ENCODE results near the gene PRCP.

The PRCP gene

DNA sequence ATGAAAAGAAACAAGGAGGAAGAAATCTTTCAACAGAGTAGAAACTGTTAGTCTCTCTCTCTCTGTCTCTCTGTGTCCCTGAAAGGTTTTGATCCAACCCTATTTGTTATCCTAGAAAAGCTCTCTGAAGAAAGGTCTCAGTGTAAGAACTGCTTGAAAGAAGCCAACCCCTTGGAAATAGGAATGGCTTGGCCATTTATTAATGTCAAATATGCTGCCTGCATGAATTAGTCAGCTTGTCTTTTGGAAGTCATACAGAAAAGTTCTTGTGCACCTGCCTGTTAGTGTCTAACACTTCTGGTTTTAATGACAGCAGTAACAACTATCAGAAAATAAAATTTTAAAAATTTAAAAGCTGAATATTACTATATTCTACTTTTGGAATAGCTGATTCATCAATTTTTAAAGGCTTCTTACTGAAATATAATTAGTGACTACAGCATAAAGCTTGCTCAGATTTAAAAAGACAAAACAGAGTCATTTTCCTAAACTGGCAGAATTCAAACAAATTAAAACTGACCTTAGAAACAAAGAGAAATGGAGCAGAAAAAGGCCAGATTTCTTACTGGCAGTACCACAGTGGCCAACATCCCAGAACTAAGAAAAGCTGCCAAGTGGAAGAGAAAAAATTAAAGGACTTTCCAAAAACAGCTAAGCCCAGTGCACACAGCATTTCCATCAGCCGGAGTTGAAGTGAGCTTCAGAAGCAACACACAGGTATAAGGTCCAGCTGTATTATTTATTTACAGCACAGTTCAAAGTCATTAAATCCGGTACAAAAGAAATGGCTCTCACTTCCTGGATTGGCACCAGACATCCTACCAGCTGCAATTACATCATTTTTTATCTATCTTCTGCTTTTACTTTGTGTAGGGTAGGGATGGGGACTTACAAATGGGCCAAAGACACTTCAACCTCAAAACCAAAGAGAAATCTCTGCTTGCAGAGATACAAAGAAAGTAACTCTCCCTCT is 76.3 kb downstream of the PRCP start:
- TF ChIP-seq, protein P1, sequence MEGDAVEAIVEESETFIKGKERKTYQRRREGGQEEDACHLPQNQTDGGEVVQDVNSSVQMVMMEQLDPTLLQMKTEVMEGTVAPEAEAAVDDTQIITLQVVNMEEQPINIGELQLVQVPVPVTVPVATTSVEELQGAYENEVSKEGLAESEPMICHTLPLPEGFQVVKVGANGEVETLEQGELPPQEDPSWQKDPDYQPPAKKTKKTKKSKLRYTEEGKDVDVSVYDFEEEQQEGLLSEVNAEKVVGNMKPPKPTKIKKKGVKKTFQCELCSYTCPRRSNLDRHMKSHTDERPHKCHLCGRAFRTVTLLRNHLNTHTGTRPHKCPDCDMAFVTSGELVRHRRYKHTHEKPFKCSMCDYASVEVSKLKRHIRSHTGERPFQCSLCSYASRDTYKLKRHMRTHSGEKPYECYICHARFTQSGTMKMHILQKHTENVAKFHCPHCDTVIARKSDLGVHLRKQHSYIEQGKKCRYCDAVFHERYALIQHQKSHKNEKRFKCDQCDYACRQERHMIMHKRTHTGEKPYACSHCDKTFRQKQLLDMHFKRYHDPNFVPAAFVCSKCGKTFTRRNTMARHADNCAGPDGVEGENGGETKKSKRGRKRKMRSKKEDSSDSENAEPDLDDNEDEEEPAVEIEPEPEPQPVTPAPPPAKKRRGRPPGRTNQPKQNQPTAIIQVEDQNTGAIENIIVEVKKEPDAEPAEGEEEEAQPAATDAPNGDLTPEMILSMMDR (IDR thresholded peaks at IDR 0.05), result no peak

DNA sequence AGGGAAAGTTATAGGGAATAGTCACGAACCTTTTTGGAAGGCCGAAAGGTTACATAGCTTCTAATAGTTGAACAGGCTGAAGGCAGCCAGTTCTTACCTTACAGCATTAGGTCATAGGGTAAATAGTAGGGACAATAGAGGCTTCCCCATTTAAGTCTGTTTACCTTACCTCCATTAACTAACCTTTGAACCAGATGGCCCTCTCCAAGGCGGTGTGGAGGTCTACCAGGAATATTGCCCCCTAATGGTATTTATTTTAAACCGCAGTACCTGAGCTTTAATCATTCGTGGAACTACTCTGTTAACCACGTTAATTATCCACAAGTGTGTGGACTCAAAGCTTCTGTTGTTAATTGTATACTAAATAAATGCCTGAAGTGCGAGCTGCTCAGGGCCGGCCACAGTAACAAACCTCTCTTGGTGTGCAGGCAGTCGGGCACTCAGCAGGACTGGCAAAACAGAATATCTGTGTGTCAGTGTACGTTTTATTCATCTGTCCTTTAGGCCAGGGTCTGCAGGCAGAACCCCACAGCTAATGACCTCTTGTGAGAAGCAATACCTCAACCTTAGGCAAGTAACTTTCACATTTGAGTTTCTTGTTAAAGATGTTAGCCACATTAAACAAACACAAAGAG is 81.7 kb downstream of the PRCP start:
- peaks cover 2% of the 10 kb centered on the region for H3K36me3 ChIP-seq
- no peak overlapping the region for H3K4me3 ChIP-seq (ENCODE audit: low read depth in 1 of 2, low read length in 1 of 2)
- H3K4me1 ChIP-seq (ENCODE audit: control insufficient read depth in 1 of 2, insufficient read depth in 1 of 2, low read depth in 1 of 2, low read length in 1 of 2), result no peaks in the 10 kb centered on the region
- H3K27me3 ChIP-seq, result no peaks in the 10 kb centered on the region
- H3K9me3 ChIP-seq, result no peaks in the 10 kb centered on the region
- TF ChIP-seq, protein P1 (IDR thresholded peaks at IDR 0.05), result no peak
- no peak overlapping the region for H3K27ac ChIP-seq

More for the DNA sequence above, 76.3 kb downstream of the PRCP start:
- no peaks in the 10 kb centered on the region for H3K9me3 ChIP-seq
- no peaks in the 10 kb centered on the region for H3K4me1 ChIP-seq (ENCODE audit: control insufficient read depth in 1 of 2, insufficient read depth in 1 of 2, low read depth in 1 of 2, low read length in 1 of 2)
- H3K27me3 ChIP-seq, result no peaks in the 10 kb centered on the region
- no peak overlapping the region for H3K27ac ChIP-seq
- H3K4me3 ChIP-seq (ENCODE audit: low read depth in 1 of 2, low read length in 1 of 2), result no peak overlapping the region
- peaks cover 19% of the 10 kb centered on the region for H3K36me3 ChIP-seq

DNA sequence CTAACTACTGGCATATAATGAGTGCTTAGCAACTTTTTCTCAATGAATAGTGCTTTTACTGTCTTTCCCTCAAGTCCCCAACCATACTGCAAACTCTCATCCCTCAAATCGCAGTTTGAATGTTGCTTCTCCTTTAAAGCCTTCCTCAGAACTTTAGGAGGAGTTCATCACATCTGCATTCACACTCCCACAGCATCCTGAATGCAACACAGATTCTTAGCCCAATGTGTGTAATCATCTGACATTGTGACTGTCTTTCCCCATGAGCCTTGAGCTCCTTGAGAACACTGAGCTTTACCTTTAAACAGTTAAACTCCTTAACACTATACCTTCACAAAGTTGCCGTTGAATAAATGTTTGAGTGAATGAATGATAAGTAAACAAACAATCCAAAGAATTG is 84.8 kb downstream of the PRCP start:
- no peak overlapping the region for H3K27ac ChIP-seq
- no peak overlapping the region for H3K4me3 ChIP-seq (ENCODE audit: low read depth in 1 of 2, low read length in 1 of 2)
- H3K36me3 ChIP-seq, result no peaks in the 10 kb centered on the region
- H3K9me3 ChIP-seq, result no peaks in the 10 kb centered on the region
- H3K27me3 ChIP-seq, result peaks cover 5% of the 10 kb centered on the region
- no peaks in the 10 kb centered on the region for H3K4me1 ChIP-seq (ENCODE audit: control insufficient read depth in 1 of 2, insufficient read depth in 1 of 2, low read depth in 1 of 2, low read length in 1 of 2)
- TF ChIP-seq, protein P1 (IDR thresholded peaks at IDR 0.05), result no peak

DNA sequence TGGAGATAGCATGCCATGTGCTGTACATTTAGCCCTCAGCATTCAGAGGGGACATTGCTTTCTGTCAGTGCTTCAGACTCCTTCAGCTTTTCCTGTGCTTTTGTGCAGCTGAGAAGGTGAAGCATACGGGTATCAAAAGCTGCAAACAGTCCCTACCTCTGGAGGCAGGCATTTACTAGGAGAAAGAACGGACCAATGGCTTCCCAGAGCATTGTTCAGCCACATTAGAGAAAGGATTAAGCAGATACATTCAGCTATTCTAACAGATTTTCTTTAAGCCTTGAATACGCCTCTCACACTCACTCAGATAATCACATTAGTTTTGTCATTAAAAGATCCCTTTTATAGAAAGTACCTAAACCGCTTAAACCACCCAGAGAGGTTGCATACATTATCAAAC is 85.9 kb downstream of the PRCP start:
- no peak overlapping the region for H3K27ac ChIP-seq
- H3K27me3 ChIP-seq, result peaks cover 5% of the 10 kb centered on the region
- TF ChIP-seq, protein P1 (IDR thresholded peaks at IDR 0.05), result no peak
- H3K4me3 ChIP-seq (ENCODE audit: low read depth in 1 of 2, low read length in 1 of 2), result no peak overlapping the region
- no peaks in the 10 kb centered on the region for H3K36me3 ChIP-seq
- no peaks in the 10 kb centered on the region for H3K9me3 ChIP-seq
- no peaks in the 10 kb centered on the region for H3K4me1 ChIP-seq (ENCODE audit: control insufficient read depth in 1 of 2, insufficient read depth in 1 of 2, low read depth in 1 of 2, low read length in 1 of 2)

DNA sequence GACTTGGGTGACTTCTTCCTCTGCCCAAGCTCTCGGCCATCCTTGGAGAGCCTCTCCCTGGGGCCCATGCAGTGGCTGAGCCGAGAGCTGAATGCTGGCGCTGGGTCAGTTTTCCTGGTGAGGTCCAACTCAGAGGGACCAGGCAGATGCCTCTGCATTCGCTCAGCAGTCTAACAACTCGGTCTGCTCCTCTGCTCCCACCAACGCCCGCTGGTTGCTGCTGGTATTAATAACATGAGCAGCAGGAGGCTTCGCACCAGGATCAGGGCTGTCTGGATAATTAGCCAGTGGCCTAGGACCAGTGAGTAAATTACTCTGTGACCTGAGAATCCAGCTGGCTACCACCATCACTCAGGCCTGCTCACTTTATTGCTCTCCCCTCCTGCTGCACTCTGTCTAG is 88.9 kb downstream of the PRCP start:
- H3K9me3 ChIP-seq, result no peaks in the 10 kb centered on the region
- H3K4me1 ChIP-seq (ENCODE audit: control insufficient read depth in 1 of 2, insufficient read depth in 1 of 2, low read depth in 1 of 2, low read length in 1 of 2), result no peaks in the 10 kb centered on the region
- H3K4me3 ChIP-seq (ENCODE audit: low read depth in 1 of 2, low read length in 1 of 2), result no peak overlapping the region
- H3K36me3 ChIP-seq, result no peaks in the 10 kb centered on the region
- H3K27ac ChIP-seq, result no peak overlapping the region
- H3K27me3 ChIP-seq, result peaks cover 5% of the 10 kb centered on the region
- TF ChIP-seq, protein P1 (IDR thresholded peaks at IDR 0.05), result no peak

Data from neutrophil (primary cell).